Fibroblast of the aortic adventitia (primary cell): ENCODE results near the gene SENP5. TPM values are rescaled to one million over a fixed set of nuclear protein-coding genes. Genes with fewer than 3 reads are reported as not detected.
"Not testable (repeated sequence)": the region's sequence is repeated elsewhere in the genome, so short reads cannot be mapped to it uniquely, and the experiment has no call there.

Source experiments
- DNase-seq: peaks from one replicate; pipeline ENCODE4 v3.0.0-alpha.2; 2010; ENCODE audit warnings: low read depth
- H3K4me3 ChIP-seq: 2 replicates; pipeline ENCODE4 v1.5.1; 2011; ENCODE audit warnings: low read depth, mild to moderate bottlenecking, control low read depth, low read length, moderate library complexity
- total RNA-seq: library from RNA; depleted of rRNA; stranded (reverse); fragments of >200 nt; gene quantifications from 2 replicates; pipeline ENCODE4 v1.2.3, GENCODE V29; 2012; ENCODE audit warnings: low replicate concordance
- TF ChIP-seq, protein P1 (sequence below): IDR thresholded peaks from 2 replicates; pipeline ENCODE4 v1.5.1; 2011; ENCODE audit warnings: mild to moderate bottlenecking, low read length, control low read depth, inconsistent platforms; ENCODE audit not compliant: insufficient read depth

SENP5 gene
- total RNA-seq, 1 donor: 38.1 TPM

DNA sequence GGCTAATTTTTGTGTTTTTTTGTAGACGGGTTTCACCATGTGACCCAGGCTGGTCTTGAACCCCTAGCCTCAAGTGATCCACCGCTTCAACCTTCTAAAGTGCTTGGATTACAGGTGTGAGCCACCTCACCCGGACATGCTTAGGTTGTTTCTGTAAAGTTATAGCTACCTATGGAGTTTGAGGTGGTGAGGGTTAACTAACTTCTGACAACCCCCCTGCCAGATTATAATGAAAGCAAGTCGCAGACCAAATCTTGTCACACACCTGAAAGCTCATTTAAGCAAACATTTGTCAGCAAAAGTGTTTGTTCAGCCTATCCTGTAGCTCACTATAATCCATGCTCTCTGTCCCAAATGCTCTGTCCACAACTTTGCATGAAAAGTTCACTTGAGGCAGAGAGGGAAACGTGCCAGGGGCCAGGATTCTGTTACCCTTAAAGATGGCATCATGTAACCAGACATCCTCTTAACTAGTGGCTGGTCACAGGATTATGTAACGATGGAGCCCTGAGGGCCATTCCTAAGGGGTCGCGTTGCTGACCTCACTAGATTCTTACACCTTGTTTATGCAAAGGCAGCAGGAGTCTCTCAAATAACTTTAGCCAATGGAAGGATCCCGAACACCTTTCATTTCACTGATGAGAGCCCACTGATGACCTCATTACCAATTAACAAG is 24.1 kb upstream of the SENP5 start:
- TF ChIP-seq, protein P1, sequence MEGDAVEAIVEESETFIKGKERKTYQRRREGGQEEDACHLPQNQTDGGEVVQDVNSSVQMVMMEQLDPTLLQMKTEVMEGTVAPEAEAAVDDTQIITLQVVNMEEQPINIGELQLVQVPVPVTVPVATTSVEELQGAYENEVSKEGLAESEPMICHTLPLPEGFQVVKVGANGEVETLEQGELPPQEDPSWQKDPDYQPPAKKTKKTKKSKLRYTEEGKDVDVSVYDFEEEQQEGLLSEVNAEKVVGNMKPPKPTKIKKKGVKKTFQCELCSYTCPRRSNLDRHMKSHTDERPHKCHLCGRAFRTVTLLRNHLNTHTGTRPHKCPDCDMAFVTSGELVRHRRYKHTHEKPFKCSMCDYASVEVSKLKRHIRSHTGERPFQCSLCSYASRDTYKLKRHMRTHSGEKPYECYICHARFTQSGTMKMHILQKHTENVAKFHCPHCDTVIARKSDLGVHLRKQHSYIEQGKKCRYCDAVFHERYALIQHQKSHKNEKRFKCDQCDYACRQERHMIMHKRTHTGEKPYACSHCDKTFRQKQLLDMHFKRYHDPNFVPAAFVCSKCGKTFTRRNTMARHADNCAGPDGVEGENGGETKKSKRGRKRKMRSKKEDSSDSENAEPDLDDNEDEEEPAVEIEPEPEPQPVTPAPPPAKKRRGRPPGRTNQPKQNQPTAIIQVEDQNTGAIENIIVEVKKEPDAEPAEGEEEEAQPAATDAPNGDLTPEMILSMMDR: no peak
- DNase-seq: no peak
- H3K4me3 ChIP-seq: no peak overlapping the region

DNA sequence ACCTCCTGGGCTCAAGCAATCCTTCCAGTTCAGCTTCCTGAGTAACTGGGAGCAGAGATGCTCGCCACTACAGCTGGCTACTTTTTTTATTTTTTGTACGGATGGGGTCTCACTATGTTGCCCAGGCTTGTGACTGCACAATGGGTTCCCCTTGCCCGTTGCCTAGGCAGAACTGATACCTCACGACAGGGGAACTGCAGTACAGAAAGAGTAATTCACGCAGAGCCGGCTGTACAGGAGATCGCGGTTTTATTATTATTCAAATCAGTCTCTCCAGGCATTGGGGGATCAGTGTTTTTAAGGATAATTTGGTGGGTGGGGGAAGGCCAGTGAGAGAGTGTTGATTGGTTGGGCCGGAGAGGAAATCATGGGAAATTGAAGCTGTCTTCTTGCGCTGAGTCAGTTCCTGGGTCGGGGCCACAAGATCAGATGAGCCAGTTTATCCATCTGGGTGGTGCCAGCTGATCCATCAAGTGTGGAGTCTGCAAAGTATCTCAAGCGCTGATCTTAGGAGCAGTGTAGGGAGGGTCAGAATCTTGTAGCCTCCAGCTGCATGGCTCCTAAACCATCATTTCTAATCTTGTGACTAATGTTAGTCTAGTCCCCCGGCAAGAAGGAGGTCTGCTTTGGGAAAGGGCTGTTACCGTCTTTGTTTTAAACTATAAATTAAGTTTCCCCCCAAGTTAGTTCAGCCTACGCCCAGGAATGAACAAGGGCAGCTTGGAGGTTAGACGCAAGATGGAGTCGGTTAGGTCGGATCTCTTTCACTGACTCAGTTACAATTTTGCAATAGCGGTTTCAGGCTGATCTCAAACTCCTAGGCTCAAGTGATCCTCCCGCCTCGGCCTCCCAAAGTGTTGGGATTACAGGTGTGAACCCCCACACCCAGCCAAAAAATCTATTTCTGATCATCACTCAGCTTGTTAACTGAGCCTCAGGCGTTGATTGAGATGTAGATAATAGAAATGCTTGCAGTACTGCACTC is 23.2 kb upstream of the SENP5 start:
- DNase-seq, H3K4me3 ChIP-seq: not testable (repeated sequence)

DNA sequence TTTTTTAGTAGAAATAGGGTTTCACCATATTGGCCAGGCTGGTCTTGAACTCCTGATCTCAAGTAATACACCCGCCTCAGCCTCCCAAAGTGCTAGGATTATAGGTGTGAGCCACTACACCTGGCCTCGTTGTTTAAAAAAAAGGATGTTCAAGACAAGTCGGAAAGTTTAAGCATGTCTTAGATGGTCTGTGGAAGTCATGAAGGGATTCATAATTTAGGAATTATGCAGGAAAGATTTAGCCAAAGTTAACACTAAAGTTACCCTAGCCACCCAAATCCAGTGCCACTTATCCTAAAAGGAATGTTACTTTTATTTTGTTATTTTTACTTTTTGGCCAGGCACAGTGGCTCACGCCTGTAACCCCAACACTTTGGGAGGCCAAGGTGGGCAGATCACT is 19.3 kb upstream of the SENP5 start:
- not testable (repeated sequence) for DNase-seq

DNA sequence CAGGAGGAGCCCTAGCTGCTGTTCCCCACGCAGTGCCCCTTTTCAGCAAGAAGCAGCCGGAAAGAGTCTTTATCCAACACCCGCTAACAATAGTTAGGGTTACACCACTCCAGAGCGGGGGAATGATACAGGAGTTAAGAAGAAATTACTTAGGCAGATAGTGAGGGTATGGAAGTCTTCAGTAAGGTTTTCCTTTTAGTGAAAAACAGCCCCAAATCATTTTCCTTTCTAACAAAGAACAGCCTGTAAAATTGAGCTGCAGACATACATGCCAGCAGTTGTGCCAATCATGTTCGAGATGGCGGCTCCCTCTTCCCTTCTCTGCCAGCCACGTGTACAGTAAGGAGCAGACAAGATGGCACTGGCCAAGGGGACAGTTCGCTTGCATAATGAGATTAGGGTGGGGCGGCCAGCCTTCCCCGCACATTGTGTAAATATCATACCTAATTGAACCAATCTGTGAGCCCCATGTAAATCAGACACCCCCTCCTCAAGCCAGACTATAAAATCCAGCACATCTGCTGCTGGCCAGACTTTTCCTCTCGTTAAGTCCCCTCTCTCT is 18.5 kb upstream of the SENP5 start:
- no peak for DNase-seq
- no peak overlapping the region for H3K4me3 ChIP-seq
- TF ChIP-seq, protein P1: no peak

More for the DNA sequence above, 19.3 kb upstream of the SENP5 start:
- H3K4me3 ChIP-seq: not testable (repeated sequence)

DNA sequence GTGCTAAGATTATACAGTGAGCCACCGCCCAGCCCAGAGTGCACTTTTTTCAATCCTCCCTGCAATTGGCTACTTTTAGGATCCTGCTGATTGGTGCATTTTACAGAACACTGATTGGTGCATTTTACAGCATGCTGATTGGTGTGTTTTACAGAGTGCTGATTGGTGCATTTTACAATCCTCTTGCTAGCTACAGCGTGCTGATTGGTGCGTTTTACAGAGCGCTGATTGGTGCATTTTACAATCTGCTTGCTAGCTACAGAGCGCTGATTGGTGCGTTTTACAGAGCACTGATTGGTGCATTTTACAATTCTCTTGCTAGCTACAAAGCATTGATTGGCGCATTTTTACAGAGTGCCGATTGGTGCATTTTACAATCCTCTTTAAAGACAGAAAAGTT is 4.7 kb upstream of the SENP5 start:
- not testable (repeated sequence) for DNase-seq, H3K4me3 ChIP-seq

DNA sequence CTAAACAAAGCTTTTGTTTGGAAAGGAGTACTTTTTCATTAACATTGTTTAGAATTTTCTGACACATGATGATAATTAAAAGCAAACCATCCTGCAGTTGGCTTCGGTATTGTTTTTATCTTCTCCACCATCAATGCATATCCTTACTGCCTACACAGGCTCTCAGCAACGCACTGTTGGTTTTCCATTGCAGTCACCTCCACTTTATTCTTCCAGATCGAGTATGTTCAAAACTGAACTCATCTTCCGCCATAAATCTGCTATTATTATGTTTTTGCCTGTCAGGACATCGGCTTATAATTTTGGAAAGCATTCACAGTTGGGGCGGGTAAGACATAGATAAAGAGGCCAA is 589 bp upstream of the SENP5 start:
- peak overlapping the region; percentile 71 for H3K4me3 ChIP-seq
- no peak for DNase-seq
- TF ChIP-seq, protein P1: no peak

DNA sequence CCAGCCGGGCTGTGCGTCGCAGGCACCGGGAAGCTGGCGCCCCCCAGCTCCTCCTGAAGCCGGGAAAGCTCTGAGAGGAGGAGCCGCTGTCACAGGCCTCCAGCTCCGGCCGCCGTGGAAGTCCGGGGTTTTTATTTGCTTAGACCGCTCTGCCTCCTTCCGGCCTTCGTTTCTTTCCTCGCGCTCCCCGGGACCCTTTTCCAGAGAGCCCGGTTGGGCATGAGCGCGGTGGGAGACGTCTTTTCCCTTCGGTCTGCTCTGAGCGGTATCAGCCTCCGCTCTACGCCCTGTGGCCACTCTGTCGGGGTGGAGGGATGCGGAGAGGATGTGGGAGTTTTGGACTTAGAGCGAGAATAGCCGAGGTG is 559 bp downstream of the SENP5 start:
- peak; percentile 12 for DNase-seq
- TF ChIP-seq, protein P1: no peak
- peak overlapping the region; percentile 88 for H3K4me3 ChIP-seq

DNA sequence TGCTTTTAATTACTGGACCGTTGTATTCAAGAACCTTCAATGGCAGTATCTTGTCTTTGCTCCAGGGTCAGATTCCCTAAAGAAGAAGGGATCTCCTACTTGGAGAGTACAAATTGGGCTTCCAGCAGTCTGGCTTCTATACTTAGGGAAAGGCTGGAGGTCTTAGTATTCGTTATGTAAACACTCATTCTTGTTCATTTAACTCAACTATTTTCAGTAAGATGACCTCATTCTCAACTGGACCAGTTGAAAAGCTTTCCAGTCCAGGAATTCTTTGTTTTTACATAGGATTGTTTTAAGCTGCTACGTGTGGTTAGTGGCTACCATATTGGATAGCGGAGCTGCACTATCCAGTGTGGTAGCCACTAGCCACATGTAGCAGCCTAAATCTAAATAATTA is 4.6 kb downstream of the SENP5 start:
- DNase-seq: no peak
- TF ChIP-seq, protein P1: no peak
- no peak overlapping the region for H3K4me3 ChIP-seq

DNA sequence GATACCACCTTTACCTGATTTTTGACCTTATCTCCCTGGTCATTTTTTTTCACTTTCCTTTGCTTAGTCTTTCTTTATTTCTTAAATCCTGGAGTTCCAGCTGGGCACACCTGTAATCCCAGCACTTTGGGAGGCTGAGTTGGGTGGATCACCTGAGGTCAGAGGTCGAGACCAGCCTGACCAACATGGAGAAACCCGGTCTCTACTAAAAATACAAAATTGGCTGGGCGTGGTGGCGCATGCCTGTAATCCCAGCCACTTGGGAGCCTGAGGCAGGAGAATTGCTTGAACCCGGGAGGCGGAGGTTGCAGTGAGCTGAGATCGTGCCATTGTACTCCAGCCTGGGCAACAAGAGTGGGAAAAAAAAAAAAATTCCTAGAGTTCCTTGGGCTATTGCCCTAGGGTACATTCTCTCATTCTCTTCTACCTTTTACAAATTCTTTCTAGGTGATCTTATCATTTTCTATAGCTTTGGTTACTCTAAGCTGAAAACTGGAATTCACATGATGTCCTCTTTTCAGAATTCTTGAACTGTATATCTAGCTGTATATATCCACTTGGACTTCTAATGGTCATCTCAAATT is 6.9 kb downstream of the SENP5 start:
- H3K4me3 ChIP-seq: not testable (repeated sequence)

More for the DNA sequence above, 6.9 kb downstream of the SENP5 start:
- not testable (repeated sequence) for DNase-seq
